ENCODE results near the gene C1orf35. TPM values are rescaled to one million over a fixed set of nuclear protein-coding genes. Genes with fewer than 3 reads are reported as not detected.
A peak's percentile ranks its signal among the peaks of the same experiment; 100 is the strongest.

Gene C1orf35
- polyA plus RNA-seq, 3 donors, result 6.9 to 34.2 (median 10.6) TPM

DNA sequence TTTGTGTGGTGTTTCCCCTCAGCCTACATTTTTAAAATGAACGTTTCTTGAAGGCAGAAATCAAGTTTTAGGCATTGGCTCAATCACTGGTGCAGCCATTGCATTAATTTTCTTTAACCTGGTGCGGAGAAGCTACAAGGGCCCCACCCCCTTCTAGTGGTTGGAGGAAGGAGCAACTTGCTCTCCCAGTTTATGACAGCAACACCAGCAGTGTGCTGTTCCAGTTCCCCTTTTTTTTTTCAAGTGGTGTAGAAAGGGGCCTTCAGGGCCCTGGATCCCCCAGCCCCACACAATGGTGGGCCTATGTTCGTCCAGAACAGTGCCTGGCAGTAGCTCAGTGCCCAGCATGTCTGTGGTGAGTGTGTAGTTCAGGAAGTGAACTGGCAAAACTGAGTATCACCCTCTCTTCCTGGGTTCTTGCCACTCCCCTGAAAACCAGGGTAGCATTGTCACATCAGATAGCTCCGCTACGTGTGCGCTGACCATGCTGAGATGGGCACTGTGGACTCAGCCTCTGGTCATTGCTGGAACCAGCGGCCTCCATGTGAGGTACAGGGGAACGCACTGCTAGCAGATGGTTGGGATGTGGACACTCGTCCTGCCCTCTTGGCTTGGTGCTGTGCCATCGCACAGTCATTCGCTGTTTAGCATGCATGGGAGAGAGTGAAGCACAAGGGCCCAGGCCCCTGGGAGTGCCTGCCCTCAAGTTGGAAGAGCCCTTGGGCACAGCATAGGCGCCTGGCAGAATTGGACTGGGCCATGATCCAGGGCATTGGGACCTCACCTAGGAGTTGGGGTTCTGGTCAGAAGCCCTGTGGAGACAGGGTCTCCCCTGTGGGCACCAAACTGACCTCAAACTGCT, 13.4 kb downstream of the C1orf35 start:
- intact Hi-C loops (cut with micrococcal nuclease), result loop anchor here (2.0 kb wide), 2 partner anchors 13 to 15 kb away; partner anchors contain the start of gene C1orf35 (in 1 of the 2)
- H3K9me3 Mint-ChIP-seq, result peaks cover 1 to 13% (median 9%) of the 10 kb centered on the region in 7 donors
- H3K27me3 Mint-ChIP-seq (ENCODE audit: low read depth in 3 of 3), result peaks cover 0 to 5% (median 1%) of the 10 kb centered on the region in 3 donors
- Histone ChIP-seq H3K4me1 (ENCODE audit: control insufficient read depth in 1 of 2, insufficient read depth in 2 of 2, low read length in 2 of 2) (peaks cover 73 to 81% of the 10 kb centered on the region in 2 donors), H2AFZ (ENCODE audit: insufficient read depth, low read depth, low read length, poor library complexity, severe bottlenecking) (no peak overlapping the region), H3K4me2 (replicated peaks; ENCODE audit: extremely low read depth, low read length, poor library complexity, severe bottlenecking) (peak overlapping the region; percentile 71), H3K27me3 (ENCODE audit: control insufficient read depth in 2 of 2, insufficient read depth in 2 of 2, low read length in 2 of 2) (no peaks in the 10 kb centered on the region), H3K9ac (ENCODE audit: insufficient read depth, low read length, poor library complexity, severe bottlenecking) (peak overlapping the region; percentile 53), H3K9me3 (replicated peaks in 1 of 2; ENCODE audit: control insufficient read depth in 1 of 2, insufficient read depth in 1 of 2, low read length in 2 of 2) (peaks cover 8 to 13% of the 10 kb centered on the region in 2 donors), H3K79me2 (ENCODE audit: insufficient read depth, low read length) (peaks cover 100% of the 10 kb centered on the region), H3K36me3 (replicated peaks in 1 of 2; ENCODE audit: control insufficient read depth in 1 of 2, insufficient read depth in 2 of 2, low read length in 2 of 2) (peaks cover 2 to 35% of the 10 kb centered on the region in 2 donors), H3K4me3 (replicated peaks in 1 of 3; ENCODE audit: low read depth in 2 of 3, low read length in 3 of 3) (peak overlapping the region in 1 of 3 experiments; percentile 64), H4K20me1 (ENCODE audit: insufficient read depth, low read length) (peaks cover 100% of the 10 kb centered on the region), H3K27ac (ENCODE audit: low read depth in 1 of 2, low read length in 2 of 2) (peak overlapping the region; percentile 94 to 95)
- peak overlapping the region; percentile 96 to 100 (median 99) for H3K27ac Mint-ChIP-seq
- peak; percentile 67 to 73 (median 70) for DNase-seq
- 63% methylated on average over 10 of the region's 12 CpGs for WGBS (ENCODE audit: insufficient coverage)
- H3K4me1 Mint-ChIP-seq, result peaks cover 79% of the 10 kb centered on the region
- H3K4me3 Mint-ChIP-seq, result peak overlapping the region; percentile 41 to 85
- TF ChIP-seq, protein P1, sequence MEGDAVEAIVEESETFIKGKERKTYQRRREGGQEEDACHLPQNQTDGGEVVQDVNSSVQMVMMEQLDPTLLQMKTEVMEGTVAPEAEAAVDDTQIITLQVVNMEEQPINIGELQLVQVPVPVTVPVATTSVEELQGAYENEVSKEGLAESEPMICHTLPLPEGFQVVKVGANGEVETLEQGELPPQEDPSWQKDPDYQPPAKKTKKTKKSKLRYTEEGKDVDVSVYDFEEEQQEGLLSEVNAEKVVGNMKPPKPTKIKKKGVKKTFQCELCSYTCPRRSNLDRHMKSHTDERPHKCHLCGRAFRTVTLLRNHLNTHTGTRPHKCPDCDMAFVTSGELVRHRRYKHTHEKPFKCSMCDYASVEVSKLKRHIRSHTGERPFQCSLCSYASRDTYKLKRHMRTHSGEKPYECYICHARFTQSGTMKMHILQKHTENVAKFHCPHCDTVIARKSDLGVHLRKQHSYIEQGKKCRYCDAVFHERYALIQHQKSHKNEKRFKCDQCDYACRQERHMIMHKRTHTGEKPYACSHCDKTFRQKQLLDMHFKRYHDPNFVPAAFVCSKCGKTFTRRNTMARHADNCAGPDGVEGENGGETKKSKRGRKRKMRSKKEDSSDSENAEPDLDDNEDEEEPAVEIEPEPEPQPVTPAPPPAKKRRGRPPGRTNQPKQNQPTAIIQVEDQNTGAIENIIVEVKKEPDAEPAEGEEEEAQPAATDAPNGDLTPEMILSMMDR (IDR thresholded peaks at IDR 0.05), result no peak
- peaks cover 43 to 58% of the 10 kb centered on the region in 2 donors for H3K36me3 Mint-ChIP-seq

Measured in CD14-positive monocyte (primary cell).